IMR-90 (cell line): ENCODE results near the gene PLCB4. TPM values are rescaled to one million over a fixed set of nuclear protein-coding genes. Genes with fewer than 3 reads are reported as not detected.

Experiments used
- ATAC-seq: fragments of 200-7000 bp; cut with Tn5 transposase; 2 replicates; pipeline ENCODE4 v1.9.1; 2020; ENCODE audit warnings: low read depth, mild to moderate bottlenecking, moderate library complexity
- BruUV-seq: library from RNA; stranded (reverse); fragments of 400-500 nt; replicated peaks from 2 replicates; lab custom pipeline; 2021; lab: Mats Ljungman, UMichigan
- CTCF ChIA-PET: fragments of 300-600 bp; formaldehyde crosslinking; extraction: SDS; loops from one replicate; lab custom pipeline; 2021; ENCODE audit warnings: antibody characterized with exemption; lab: Yijun Ruan, JAX
- POLR2A ChIA-PET: fragments of 300-600 bp; sonication (Branson Sonifier 250); formaldehyde crosslinking; loops from one replicate; lab custom pipeline; 2022; ENCODE audit warnings: antibody characterized with exemption; ENCODE audit not compliant: unreplicated experiment; lab: Charles Lee
- DNase-seq: peaks from one replicate; pipeline ENCODE4 v3.0.0; 2013
- H2AFZ ChIP-seq: replicated peaks from 2 replicates; pipeline ENCODE3; 2013; ENCODE audit warnings: low read length, mild to moderate bottlenecking; ENCODE audit not compliant: poor library complexity
- H2AK5ac ChIP-seq: 2 replicates; pipeline ENCODE4 v1.6.1; 2013; ENCODE audit warnings: low read depth, low read length, inconsistent platforms
- H2AK9ac ChIP-seq: replicated peaks from 2 replicates; pipeline ENCODE3; 2013; ENCODE audit warnings: mild to moderate bottlenecking, low read depth, low read length, moderate library complexity; ENCODE audit not compliant: poor library complexity
- H2BK120ac ChIP-seq: 2 replicates; pipeline ENCODE4 v1.6.1; 2013; ENCODE audit warnings: low read depth, low read length, inconsistent platforms
- H2BK15ac ChIP-seq: 3 replicates; pipeline ENCODE4 v1.6.1; 2013; ENCODE audit warnings: low read depth, low read length, inconsistent platforms
- H2BK20ac ChIP-seq: 2 replicates; pipeline ENCODE4 v1.6.1; 2013; ENCODE audit warnings: low read depth, mild to moderate bottlenecking, inconsistent platforms, low read length, moderate library complexity
- H2BK5ac ChIP-seq: 2 replicates; pipeline ENCODE4 v1.6.1; 2013; ENCODE audit warnings: mild to moderate bottlenecking, low read depth, low read length, inconsistent platforms; ENCODE audit not compliant: poor library complexity, severe bottlenecking
- H3K14ac ChIP-seq: replicated peaks from 2 replicates; pipeline ENCODE4 v1.6.1; 2013; ENCODE audit warnings: low read depth, low read length, inconsistent platforms
- H3K18ac ChIP-seq: 2 replicates; pipeline ENCODE4 v1.6.1; 2013; ENCODE audit warnings: low read depth, low read length, control low read depth
- H3K23ac ChIP-seq: 2 replicates; pipeline ENCODE4 v1.6.1; 2013; ENCODE audit warnings: low read depth, low read length, inconsistent platforms
- H3K27ac ChIP-seq: 2 replicates; pipeline ENCODE4 v1.5.1; 2013; ENCODE audit warnings: mild to moderate bottlenecking, control low read depth, low read length; ENCODE audit not compliant: insufficient read depth
- H3K27me3 ChIP-seq: 2 replicates; pipeline ENCODE4 v1.6.1; 2013; ENCODE audit warnings: low read length; ENCODE audit not compliant: control insufficient read depth, insufficient read depth
- H3K36me3 ChIP-seq: 2 replicates; pipeline ENCODE4 v1.6.1; 2013; ENCODE audit warnings: low read length, mixed read lengths; ENCODE audit not compliant: control insufficient read depth, insufficient read depth
- H3K4ac ChIP-seq: 2 replicates; pipeline ENCODE4 v1.6.1; 2013; ENCODE audit warnings: low read depth, low read length, inconsistent platforms
- H3K4me1 ChIP-seq: 2 replicates; pipeline ENCODE4 v1.6.1; 2013; ENCODE audit warnings: low read length, mixed read lengths; ENCODE audit not compliant: control insufficient read depth, insufficient read depth
- H3K4me2 ChIP-seq: 2 replicates; pipeline ENCODE4 v1.6.1; 2013; ENCODE audit warnings: low read depth, mild to moderate bottlenecking, control low read depth, low read length, moderate library complexity
- H3K4me3 ChIP-seq: 2 replicates; pipeline ENCODE4 v1.5.1; 2013; ENCODE audit warnings: low read depth, mild to moderate bottlenecking, control low read depth, low read length, moderate library complexity; ENCODE audit not compliant: insufficient read depth
- H3K56ac ChIP-seq: 2 replicates; pipeline ENCODE4 v1.6.1; 2013; ENCODE audit warnings: low read length, inconsistent platforms; ENCODE audit not compliant: insufficient read depth; ENCODE audit errors: extremely low read depth
- H3K79me1 ChIP-seq, 2 experiments: 2 replicates each; pipeline ENCODE4 v1.6.1; 2013; ENCODE audit warnings: low read length in 2 of 2, inconsistent platforms in 1 of 2, low read depth in 1 of 2
- H3K9ac ChIP-seq: 2 replicates; pipeline ENCODE4 v1.6.1; 2013; ENCODE audit warnings: low read depth, low read length, control low read depth
- H3K9me1 ChIP-seq: 2 replicates; pipeline ENCODE4 v1.6.1; 2013; ENCODE audit warnings: low read length, inconsistent platforms; ENCODE audit not compliant: insufficient read depth
- H3K9me3 ChIP-seq: 2 replicates; pipeline ENCODE4 v1.6.1; 2013; ENCODE audit warnings: low read length; ENCODE audit not compliant: control insufficient read depth, insufficient read depth
- H4K20me1 ChIP-seq: 2 replicates; pipeline ENCODE4 v1.6.1; 2013; ENCODE audit warnings: low read length, inconsistent platforms; ENCODE audit not compliant: insufficient read depth
- H4K5ac ChIP-seq: 2 replicates; pipeline ENCODE4 v1.6.1; 2013; ENCODE audit warnings: mild to moderate bottlenecking, low read depth, low read length, control low read depth
- H4K8ac ChIP-seq, 2 experiments: 2 replicates each; pipeline ENCODE4 v1.6.1; 2013; ENCODE audit warnings: low read depth in 2 of 2, low read length in 2 of 2, control low read depth in 1 of 2, inconsistent platforms in 1 of 2
- H4K91ac ChIP-seq: 2 replicates; pipeline ENCODE4 v1.6.1; 2013; ENCODE audit warnings: low read depth, low read length, inconsistent platforms; ENCODE audit not compliant: insufficient read depth
- BHLHE40 ChIP-seq: fragments of 150-350 bp; IDR thresholded peaks from 2 replicates; pipeline ENCODE4 v1.6.1; 2016; ENCODE audit warnings: mild to moderate bottlenecking, low read depth, low read length
- CEBPB ChIP-seq: IDR thresholded peaks from 2 replicates; pipeline ENCODE4 v1.6.1; 2012; ENCODE audit warnings: low read depth, low read length, improper control_type of control experiment
- CHD1 ChIP-seq: IDR thresholded peaks from 2 replicates; pipeline ENCODE4 v1.6.1; 2012; ENCODE audit warnings: low read depth, low read length, improper control_type of control experiment
- FOS ChIP-seq: fragments of 150-350 bp; IDR thresholded peaks from 2 replicates; pipeline ENCODE4 v1.6.1; 2016; ENCODE audit warnings: low read depth, low read length
- MAFK ChIP-seq: IDR thresholded peaks from 2 replicates; pipeline ENCODE4 v1.6.1; 2012; ENCODE audit warnings: low read depth, low read length, improper control_type of control experiment
- MAZ ChIP-seq: IDR thresholded peaks from 2 replicates; pipeline ENCODE4 v1.6.1; 2012; ENCODE audit warnings: low read depth, mild to moderate bottlenecking, low read length, improper control_type of control experiment, moderate library complexity, borderline replicate concordance
- MXI1 ChIP-seq: IDR thresholded peaks from 2 replicates; pipeline ENCODE4 v1.6.1; 2012; ENCODE audit warnings: low read depth, mild to moderate bottlenecking, low read length, moderate library complexity, borderline replicate concordance
- NFE2L2 ChIP-seq: fragments of 150-350 bp; IDR thresholded peaks from 2 replicates; pipeline ENCODE4 v1.6.1; 2016; ENCODE audit warnings: low read depth, mild to moderate bottlenecking, low read length
- RFX5 ChIP-seq: IDR thresholded peaks from 2 replicates; pipeline ENCODE4 v1.8.0; 2012; ENCODE audit warnings: low read depth, mild to moderate bottlenecking, low read length, moderate library complexity
- SMC3 ChIP-seq: fragments of 150-350 bp; IDR thresholded peaks from 2 replicates; pipeline ENCODE4 v1.6.1; 2016; ENCODE audit warnings: low read depth, mild to moderate bottlenecking, antibody characterized with exemption, low read length, moderate library complexity
- WGBS, 2 experiments: methylation state at CpG; one replicate each; pipeline versions ENCODE4 v1.1.5 to v1.1.7; 2013; ENCODE audit warnings: missing lambda C conversion rate in 2 of 2; ENCODE audit not compliant: insufficient read length in 1 of 2; ENCODE audit errors: extremely low coverage in 2 of 2; 5-methylcytosine and 5-hydroxymethylcytosine counted together
- dilution Hi-C: fragments of 300-500 bp; cut with HindIII; formaldehyde crosslinking; loops from one replicate; pipeline ENCODE4 v1.14.3; 2018; ENCODE audit warnings: low sequenced_read_pairs; ENCODE audit not compliant: unreplicated experiment
- in situ Hi-C: fragments of 300-500 bp; cut with MboI; formaldehyde crosslinking; loops from 3 replicates; pipeline ENCODE4 v1.14.3; 2019; ENCODE audit warnings: low sequenced_read_pairs, inconsistent platforms, mixed read lengths
- intact Hi-C: fragments of 100-400 bp; cut with micrococcal nuclease; formaldehyde crosslinking; loops from 2 replicates; pipeline ENCODE4 v1.10.0; 2022
- polyA plus RNA-seq, 3 experiments: library from polyadenylated mRNA; depleted of rRNA; stranded (reverse); fragments of >200 nt; gene quantifications; 2 replicates each; pipeline ENCODE4 v1.2.3, GENCODE V29; 2012; ENCODE audit warnings: low replicate concordance in 1 of 3
- total RNA-seq: library from RNA; depleted of rRNA; stranded (reverse); fragments of >200 nt; gene quantifications from 2 replicates; pipeline ENCODE4 v1.2.3, GENCODE V29; 2012
- TF ChIP-seq, protein P1 (sequence below): fragments of 150-350 bp; IDR thresholded peaks from 2 replicates; pipeline ENCODE4 v1.6.1; 2016; ENCODE audit warnings: low read depth, mild to moderate bottlenecking, low read length, moderate library complexity, borderline replicate concordance
- TF ChIP-seq, protein P2 (sequence below): fragments of 150-350 bp; IDR thresholded peaks from 2 replicates; pipeline ENCODE4 v1.6.1; 2017; ENCODE audit warnings: mild to moderate bottlenecking, antibody characterized with exemption, low read length, low read depth
- TF ChIP-seq, protein P3 (sequence below): conservative IDR thresholded peaks from 2 replicates; pipeline ENCODE4 v1.5.1; 2012; ENCODE audit warnings: mild to moderate bottlenecking, low read depth, low read length, improper control_type of control experiment

The PLCB4 gene
- total and polyA plus RNA-seq, 2 of the 4 experiments (the other 2 are of a cell fraction): 12.5 to 24.0 TPM

DNA sequence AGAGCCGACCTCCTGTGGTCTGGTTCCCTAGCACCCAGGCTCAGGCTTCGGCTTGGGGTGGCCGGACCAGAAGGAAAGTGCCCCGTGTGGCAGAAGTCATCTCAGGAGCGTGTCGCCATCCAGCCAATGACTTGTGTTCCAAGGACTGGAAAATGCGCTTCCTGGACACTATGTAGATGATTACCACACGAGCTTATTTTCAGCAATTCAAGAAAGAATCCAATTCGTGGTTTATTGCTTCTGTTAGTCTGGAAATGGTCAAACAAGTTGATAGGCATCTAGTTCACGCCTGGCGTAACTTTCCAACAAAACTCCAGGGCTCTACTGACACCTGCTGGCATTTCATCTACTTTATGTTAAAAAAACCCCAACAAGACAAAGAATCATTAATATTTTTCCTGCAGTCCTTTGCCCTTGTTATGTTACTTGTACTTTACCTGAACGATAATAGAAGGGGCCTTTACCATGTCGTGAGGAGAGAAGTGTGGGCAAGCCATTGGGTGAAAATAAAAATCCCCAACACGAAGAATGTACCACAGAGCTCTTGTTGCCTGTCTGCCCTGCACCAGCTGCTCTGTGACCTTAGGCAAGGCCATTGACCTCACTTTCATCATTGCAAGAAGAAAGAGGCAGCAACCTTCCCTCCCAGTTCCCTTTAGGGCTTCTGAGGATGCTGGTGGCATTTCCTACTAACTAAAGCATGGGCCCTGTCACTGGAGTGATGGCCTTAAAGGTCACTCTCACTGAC is 290.8 kb downstream of the PLCB4 start:
- peak overlapping the region; percentile 62 for H2BK120ac ChIP-seq
- peak overlapping the region; percentile 58 for H4K91ac ChIP-seq
- H3K79me1 ChIP-seq: peaks cover 15 to 35% of the 10 kb centered on the region in 2 experiments; a peak in 3 of 4 replicates
- no peak overlapping the region for H3K27ac ChIP-seq
- ChIA-PET CTCF (interaction anchor here (0.6 to 1.4 kb wide), 6 partner anchors 137 to 575 kb away, joined by 3 to 5 read pairs (median 3); no protein-coding TSS in a partner anchor), POLR2A (no interaction called here)
- intact Hi-C loops: loop anchor here (1.0 to 2.0 kb wide), 4 partner anchors 291 to 600 kb away; partner anchors contain the start of gene PLCB4
- peak overlapping the region; percentile 52 for H2AK5ac ChIP-seq
- H3K4me1 ChIP-seq: peaks cover 5% of the 10 kb centered on the region
- BruUV-seq: no TSS peak
- H2AFZ ChIP-seq: no peak overlapping the region
- peak overlapping the region; percentile 82 for H2BK20ac ChIP-seq
- H4K20me1 ChIP-seq: no peaks in the 10 kb centered on the region
- DNase-seq (peak; percentile 70), ATAC-seq (peak; percentile 54)
- in situ Hi-C loops: loop anchor here (10.0 kb wide), 2 partner anchors 505 to 595 kb away; no protein-coding TSS in a partner anchor
- no peak overlapping the region for H3K9ac ChIP-seq
- peak overlapping the region; percentile 44 for H3K14ac ChIP-seq
- H3K56ac ChIP-seq: no peak overlapping the region
- H4K5ac ChIP-seq: peak overlapping the region; percentile 34
- H2BK5ac ChIP-seq: peak overlapping the region; percentile 21
- 48% methylated on average over 3 of the region's 14 CpGs; no CpG with 5 or more reads in 1 of the 2 experiments for WGBS, 2 experiments
- H2AK9ac ChIP-seq: no peak overlapping the region
- no peak overlapping the region for H3K4me2 ChIP-seq
- H4K8ac ChIP-seq: peak overlapping the region in 1 of 2 experiments; percentile 33; a peak in 1 of 4 replicates
- peak overlapping the region; percentile 34; the same call in 1 of the 2 replicates for H3K23ac ChIP-seq
- no peaks in the 10 kb centered on the region for H3K9me3 ChIP-seq
- peaks cover 14% of the 10 kb centered on the region for H3K36me3 ChIP-seq
- H3K18ac ChIP-seq: peak overlapping the region; percentile 36
- no peak overlapping the region for H3K4me3 ChIP-seq
- peak overlapping the region; percentile 47 for H3K4ac ChIP-seq
- peaks cover 9% of the 10 kb centered on the region for H3K9me1 ChIP-seq
- no peaks in the 10 kb centered on the region for H3K27me3 ChIP-seq
- dilution Hi-C loops: loop anchor here (25.0 kb wide), 1 partner anchor 597 kb away; no protein-coding TSS in a partner anchor
- H2BK15ac ChIP-seq: peak overlapping the region; percentile 6; the same call in 1 of the 3 replicates
- TF ChIP-seq MAFK: no peak
- TF ChIP-seq FOS: no peak
- TF ChIP-seq SMC3: peak; percentile 75
- TF ChIP-seq MAZ: no peak
- no peak for TF ChIP-seq NFE2L2
- TF ChIP-seq MXI1: no peak
- no peak for TF ChIP-seq CHD1
- no peak for TF ChIP-seq CEBPB
- TF ChIP-seq, protein P1, sequence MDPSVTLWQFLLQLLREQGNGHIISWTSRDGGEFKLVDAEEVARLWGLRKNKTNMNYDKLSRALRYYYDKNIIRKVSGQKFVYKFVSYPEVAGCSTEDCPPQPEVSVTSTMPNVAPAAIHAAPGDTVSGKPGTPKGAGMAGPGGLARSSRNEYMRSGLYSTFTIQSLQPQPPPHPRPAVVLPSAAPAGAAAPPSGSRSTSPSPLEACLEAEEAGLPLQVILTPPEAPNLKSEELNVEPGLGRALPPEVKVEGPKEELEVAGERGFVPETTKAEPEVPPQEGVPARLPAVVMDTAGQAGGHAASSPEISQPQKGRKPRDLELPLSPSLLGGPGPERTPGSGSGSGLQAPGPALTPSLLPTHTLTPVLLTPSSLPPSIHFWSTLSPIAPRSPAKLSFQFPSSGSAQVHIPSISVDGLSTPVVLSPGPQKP: no peak
- TF ChIP-seq, protein P2, sequence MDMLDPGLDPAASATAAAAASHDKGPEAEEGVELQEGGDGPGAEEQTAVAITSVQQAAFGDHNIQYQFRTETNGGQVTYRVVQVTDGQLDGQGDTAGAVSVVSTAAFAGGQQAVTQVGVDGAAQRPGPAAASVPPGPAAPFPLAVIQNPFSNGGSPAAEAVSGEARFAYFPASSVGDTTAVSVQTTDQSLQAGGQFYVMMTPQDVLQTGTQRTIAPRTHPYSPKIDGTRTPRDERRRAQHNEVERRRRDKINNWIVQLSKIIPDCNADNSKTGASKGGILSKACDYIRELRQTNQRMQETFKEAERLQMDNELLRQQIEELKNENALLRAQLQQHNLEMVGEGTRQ: no peak
- no peak for TF ChIP-seq BHLHE40
- TF ChIP-seq, protein P3, sequence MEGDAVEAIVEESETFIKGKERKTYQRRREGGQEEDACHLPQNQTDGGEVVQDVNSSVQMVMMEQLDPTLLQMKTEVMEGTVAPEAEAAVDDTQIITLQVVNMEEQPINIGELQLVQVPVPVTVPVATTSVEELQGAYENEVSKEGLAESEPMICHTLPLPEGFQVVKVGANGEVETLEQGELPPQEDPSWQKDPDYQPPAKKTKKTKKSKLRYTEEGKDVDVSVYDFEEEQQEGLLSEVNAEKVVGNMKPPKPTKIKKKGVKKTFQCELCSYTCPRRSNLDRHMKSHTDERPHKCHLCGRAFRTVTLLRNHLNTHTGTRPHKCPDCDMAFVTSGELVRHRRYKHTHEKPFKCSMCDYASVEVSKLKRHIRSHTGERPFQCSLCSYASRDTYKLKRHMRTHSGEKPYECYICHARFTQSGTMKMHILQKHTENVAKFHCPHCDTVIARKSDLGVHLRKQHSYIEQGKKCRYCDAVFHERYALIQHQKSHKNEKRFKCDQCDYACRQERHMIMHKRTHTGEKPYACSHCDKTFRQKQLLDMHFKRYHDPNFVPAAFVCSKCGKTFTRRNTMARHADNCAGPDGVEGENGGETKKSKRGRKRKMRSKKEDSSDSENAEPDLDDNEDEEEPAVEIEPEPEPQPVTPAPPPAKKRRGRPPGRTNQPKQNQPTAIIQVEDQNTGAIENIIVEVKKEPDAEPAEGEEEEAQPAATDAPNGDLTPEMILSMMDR: peak; percentile 61
- TF ChIP-seq RFX5: no peak
